Ishikawa (cell line): ENCODE data around the gene STAT6.

Experiments used
- CEBPB ChIP-seq: IDR thresholded peaks from 2 replicates; pipeline ENCODE4 v1.6.1; 2012
- CREB1 ChIP-seq: IDR thresholded peaks from 2 replicates; pipeline ENCODE4 v1.6.1; 2012; ENCODE audit warnings: low read depth
- EGR1 ChIP-seq: IDR thresholded peaks from 2 replicates; pipeline ENCODE4 v1.6.1; 2012
- EP300 ChIP-seq: IDR thresholded peaks from 2 replicates; pipeline ENCODE4 v1.6.1; 2012; ENCODE audit warnings: borderline replicate concordance
- FOXM1 ChIP-seq: IDR thresholded peaks from 2 replicates; pipeline ENCODE4 v1.6.1; 2012; ENCODE audit warnings: low read depth, borderline replicate concordance
- MAX ChIP-seq: IDR thresholded peaks from 2 replicates; pipeline ENCODE4 v1.6.1; 2012
- NFIC ChIP-seq: IDR thresholded peaks from 2 replicates; pipeline ENCODE4 v1.6.1; 2012
- RAD21 ChIP-seq: IDR thresholded peaks from 2 replicates; pipeline ENCODE4 v1.6.1; 2012; ENCODE audit warnings: low read depth
- REST ChIP-seq: IDR thresholded peaks from 2 replicates; pipeline ENCODE4 v1.6.1; 2012; ENCODE audit warnings: low read depth, mild to moderate bottlenecking
- TAF1 ChIP-seq: IDR thresholded peaks from 2 replicates; pipeline ENCODE4 v1.6.1; 2012; ENCODE audit warnings: low read depth, mild to moderate bottlenecking
- TCF12 ChIP-seq: IDR thresholded peaks from 2 replicates; pipeline ENCODE4 v1.6.1; 2012; ENCODE audit warnings: low read depth
- TEAD4 ChIP-seq: IDR thresholded peaks from 2 replicates; pipeline ENCODE4 v1.6.1; 2012
- USF1 ChIP-seq: IDR thresholded peaks from 2 replicates; pipeline ENCODE4 v1.6.1; 2012
- YY1 ChIP-seq: IDR thresholded peaks from 2 replicates; pipeline ENCODE4 v1.6.1; 2012; ENCODE audit warnings: low read depth
- ZBTB7A ChIP-seq: IDR thresholded peaks from 2 replicates; pipeline ENCODE4 v1.6.1; 2012; ENCODE audit warnings: low read depth

The STAT6 gene

GRCh38 chr12:57158186-57158585 lies 47.0 kb upstream of the STAT6 start:
- TF ChIP-seq RAD21 = no peak
- TF ChIP-seq FOXM1 = no peak
- no peak for TF ChIP-seq USF1
- no peak for TF ChIP-seq TCF12
- TF ChIP-seq MAX = no peak
- no peak for TF ChIP-seq TEAD4
- no peak for TF ChIP-seq EGR1
- TF ChIP-seq CREB1 = no peak
- TF ChIP-seq EP300 = no peak
- no peak for TF ChIP-seq NFIC
- no peak for TF ChIP-seq REST
- TF ChIP-seq YY1 = no peak
- no peak for TF ChIP-seq CEBPB
- TF ChIP-seq ZBTB7A = no peak
- no peak for TF ChIP-seq TAF1

GRCh38 chr12:57157588-57158173 lies 46.5 kb upstream of the STAT6 start:
- TF ChIP-seq FOXM1 = no peak
- no peak for TF ChIP-seq CREB1
- no peak for TF ChIP-seq REST
- TF ChIP-seq USF1 = no peak
- no peak for TF ChIP-seq TCF12
- no peak for TF ChIP-seq EGR1
- TF ChIP-seq RAD21 = no peak

GRCh38 chr12:57156701-57157403 lies 45.7 kb upstream of the STAT6 start:
- no peak for TF ChIP-seq FOXM1
- TF ChIP-seq USF1 = no peak

- TF ChIP-seq FOXM1 (no peak), EGR1 (no peak), RAD21 (no peak), CEBPB (no peak), TCF12 (no peak), YY1 (no peak), CREB1 (no peak), TAF1 (no peak), TEAD4 (no peak), MAX (no peak), ZBTB7A (no peak), EP300 (no peak), REST (no peak)
Measured at GRCh38 chr12:57154804-57155434, 43.8 kb upstream of the STAT6 start.
